ENCODE results near the gene NEK2. TPM values are rescaled to one million over a fixed set of nuclear protein-coding genes. Genes with fewer than 3 reads are reported as not detected.

NEK2 gene
- total RNA-seq, 2 donors from 2014 or later = 42.3 to 101 TPM

GRCh38 chr1:211641044-211641800, 34.2 kb downstream of the NEK2 start:
- peaks cover 17% of the 10 kb centered on the region for H3K27me3 Mint-ChIP-seq (ENCODE audit: insufficient read depth)
- Histone ChIP-seq H3K36me3 (ENCODE audit: control insufficient read depth, insufficient read depth, low read length) (no peaks in the 10 kb centered on the region), H3K4me3 (ENCODE audit: low read length) (no peak overlapping the region), H3K9ac (ENCODE audit: extremely low read depth, low read length, poor library complexity, severe bottlenecking) (no peak overlapping the region), H3K9me3 (ENCODE audit: control insufficient read depth, low read length) (no peaks in the 10 kb centered on the region), H3K27ac (ENCODE audit: low read depth, low read length) (no peak overlapping the region), H3K27me3 (ENCODE audit: control insufficient read depth, insufficient read depth, low read length, poor library complexity, severe bottlenecking) (no peaks in the 10 kb centered on the region), H3K4me1 (ENCODE audit: control insufficient read depth, insufficient read depth, low read length) (peaks cover 16% of the 10 kb centered on the region)
- 87 to 96% methylated on average over 9 to 11 of the region's 11 CpGs for WGBS, 2 experiments (ENCODE audit: insufficient coverage in 1 of 2, insufficient read length in 1 of 2)
- peak; percentile 13 for DNase-seq
- no peaks in the 10 kb centered on the region for H3K9me3 Mint-ChIP-seq
- no peak for TF ChIP-seq CTCF (conservative IDR thresholded peaks at IDR 0.05)
- peaks cover 32% of the 10 kb centered on the region for H3K4me1 Mint-ChIP-seq
- no peak overlapping the region for H3K4me3 Mint-ChIP-seq
- no peak overlapping the region for H3K27ac Mint-ChIP-seq
- no peaks in the 10 kb centered on the region for H3K36me3 Mint-ChIP-seq (ENCODE audit: low read depth)

- Mint-ChIP-seq H3K4me3 (no peak overlapping the region), H3K4me1 (peaks cover 32% of the 10 kb centered on the region), H3K27ac (no peak overlapping the region), H3K27me3 (ENCODE audit: insufficient read depth) (peaks cover 17% of the 10 kb centered on the region), H3K9me3 (no peaks in the 10 kb centered on the region), H3K36me3 (ENCODE audit: low read depth) (no peaks in the 10 kb centered on the region)
- TF ChIP-seq CTCF (conservative IDR thresholded peaks at IDR 0.05) = no peak
- no peak overlapping the region for H3K9ac ChIP-seq (ENCODE audit: extremely low read depth, low read length, poor library complexity, severe bottlenecking)
- peaks cover 16% of the 10 kb centered on the region for H3K4me1 ChIP-seq (ENCODE audit: control insufficient read depth, insufficient read depth, low read length)
- H3K4me3 ChIP-seq (ENCODE audit: low read length) = no peak overlapping the region
- no peak overlapping the region for H3K27ac ChIP-seq (ENCODE audit: low read depth, low read length)
- H3K27me3 ChIP-seq (ENCODE audit: control insufficient read depth, insufficient read depth, low read length, poor library complexity, severe bottlenecking) = no peaks in the 10 kb centered on the region
- DNase-seq = no peak
- H3K36me3 ChIP-seq (ENCODE audit: control insufficient read depth, insufficient read depth, low read length) = no peaks in the 10 kb centered on the region
- 72% methylated on average over 1 of the region's 1 CpG; no CpG with 5 or more reads in 1 of the 2 experiments for WGBS, 2 experiments (ENCODE audit: insufficient coverage in 1 of 2, insufficient read length in 1 of 2)
- H3K9me3 ChIP-seq (ENCODE audit: control insufficient read depth, low read length) = no peaks in the 10 kb centered on the region
These were observed 35.2 kb downstream of the NEK2 start for GRCh38 chr1:211640301-211640630.

GRCh38 chr1:211639475-211640300, 35.7 kb downstream of the NEK2 start:
- Mint-ChIP-seq H3K27ac (no peak overlapping the region), H3K4me3 (no peak overlapping the region), H3K4me1 (peaks cover 32% of the 10 kb centered on the region), H3K36me3 (ENCODE audit: low read depth) (no peaks in the 10 kb centered on the region), H3K27me3 (ENCODE audit: insufficient read depth) (peaks cover 17% of the 10 kb centered on the region), H3K9me3 (no peaks in the 10 kb centered on the region)
- no peak for TF ChIP-seq CTCF (conservative IDR thresholded peaks at IDR 0.05)
- no peak overlapping the region for H3K9ac ChIP-seq (ENCODE audit: extremely low read depth, low read length, poor library complexity, severe bottlenecking)
- no peaks in the 10 kb centered on the region for H3K27me3 ChIP-seq (ENCODE audit: control insufficient read depth, insufficient read depth, low read length, poor library complexity, severe bottlenecking)
- H3K36me3 ChIP-seq (ENCODE audit: control insufficient read depth, insufficient read depth, low read length) = no peaks in the 10 kb centered on the region
- no peak overlapping the region for H3K27ac ChIP-seq (ENCODE audit: low read depth, low read length)
- H3K4me3 ChIP-seq (ENCODE audit: low read length) = no peak overlapping the region
- peaks cover 16% of the 10 kb centered on the region for H3K4me1 ChIP-seq (ENCODE audit: control insufficient read depth, insufficient read depth, low read length)
- DNase-seq = peak; percentile 44
- H3K9me3 ChIP-seq (ENCODE audit: control insufficient read depth, low read length) = no peaks in the 10 kb centered on the region
- 62 to 63% methylated on average over 13 of the region's 13 CpGs for WGBS, 2 experiments (ENCODE audit: insufficient coverage in 1 of 2, insufficient read length in 1 of 2)
